GM19468 (cell line): ENCODE measurements around the gene FAM3D.
A peak's percentile ranks its signal among the peaks of the same experiment; 100 is the strongest.
"Not testable (repeated sequence)": the region's sequence is repeated elsewhere in the genome, so short reads cannot be mapped to it uniquely, and the experiment has no call there.

Source experiments
- ATAC-seq: cut with Tn5 transposase; IDR thresholded peaks from one replicate; pipeline ENCODE4 v1.9.1; 2021; ENCODE audit warnings: mild to moderate bottlenecking, moderate library complexity, moderate number of reproducible peaks; ENCODE audit not compliant: unreplicated experiment; ENCODE audit errors: extremely low read depth

The FAM3D gene, protein sequence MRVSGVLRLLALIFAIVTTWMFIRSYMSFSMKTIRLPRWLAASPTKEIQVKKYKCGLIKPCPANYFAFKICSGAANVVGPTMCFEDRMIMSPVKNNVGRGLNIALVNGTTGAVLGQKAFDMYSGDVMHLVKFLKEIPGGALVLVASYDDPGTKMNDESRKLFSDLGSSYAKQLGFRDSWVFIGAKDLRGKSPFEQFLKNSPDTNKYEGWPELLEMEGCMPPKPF

DNA sequence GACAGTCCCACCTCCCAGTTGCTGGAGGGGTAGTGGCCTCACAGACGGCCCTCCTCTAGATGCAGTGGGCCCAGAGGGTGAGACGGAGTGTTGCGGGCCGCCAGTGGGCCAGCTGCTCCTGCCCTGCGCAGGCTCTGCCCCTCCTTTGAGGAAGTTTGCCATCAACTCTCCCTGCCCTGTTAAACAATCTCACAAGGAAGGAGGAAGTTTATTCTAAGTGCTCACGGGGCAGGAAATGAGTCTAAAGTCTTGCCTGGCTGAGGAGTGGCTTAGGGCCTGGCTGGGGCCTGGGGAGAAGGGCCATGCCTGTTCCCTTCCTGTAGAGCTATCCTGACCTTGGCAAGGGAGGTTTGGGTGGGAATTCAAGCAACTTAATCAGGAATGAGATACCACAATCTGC lies at the start of gene FAM3D:
FAM3D (minus strand) TSS at position 92 of the 400 bp plus-strand sequence. CDS start 11,211 bp downstream, outside the sequence.
- ATAC-seq: no peak

DNA sequence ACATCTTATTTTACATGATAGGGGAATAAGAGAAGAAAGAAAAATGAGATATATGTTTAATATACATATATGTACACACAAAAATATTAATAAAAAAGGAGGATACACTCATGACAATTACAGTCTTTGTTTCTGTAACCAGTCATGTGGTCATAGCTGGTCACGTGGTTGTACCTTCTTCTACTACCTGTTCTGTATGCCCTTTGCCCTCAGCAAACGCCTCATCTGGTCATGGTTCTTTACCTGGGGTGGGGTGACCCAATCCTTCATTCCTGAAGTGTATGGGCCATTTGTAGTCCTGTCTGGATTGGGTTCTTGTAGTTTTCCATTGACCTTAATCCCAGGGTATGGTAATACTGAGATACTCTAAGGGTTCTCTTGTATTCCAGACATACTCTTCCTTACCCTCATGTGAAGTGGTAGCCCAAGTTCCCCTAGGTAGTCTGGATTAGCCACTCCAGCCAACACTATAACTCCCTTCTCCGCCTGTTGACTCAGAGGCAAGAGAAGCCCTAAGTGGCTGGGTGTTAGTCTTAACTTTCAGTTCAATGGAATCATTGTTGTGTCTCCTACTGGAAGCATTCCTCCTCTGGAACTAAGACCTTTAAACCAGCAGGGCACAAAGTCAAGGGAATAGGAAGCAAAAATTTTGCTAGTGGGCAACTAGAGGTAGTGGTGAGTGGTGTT lies 47.3 kb upstream of the FAM3D start:
- no peak for ATAC-seq

DNA sequence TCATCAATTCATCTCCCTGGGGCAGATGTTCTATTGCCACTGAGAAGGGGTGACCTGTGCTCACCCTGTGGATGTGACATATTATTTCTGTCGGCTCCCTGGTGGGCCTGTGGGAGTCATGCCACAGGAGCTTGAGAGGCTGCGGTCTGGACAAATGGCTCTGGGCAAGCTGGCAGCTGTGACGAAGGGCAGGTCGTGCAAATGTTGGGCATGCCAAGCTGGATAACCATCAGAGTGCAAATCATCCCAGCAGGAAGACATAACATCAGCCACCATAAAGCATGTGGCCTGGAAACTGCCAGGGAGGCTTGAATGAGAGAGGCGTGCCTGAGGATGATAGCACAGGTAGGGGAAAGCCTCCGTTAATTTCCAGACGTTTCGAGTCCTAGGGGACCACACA lies 45.3 kb upstream of the FAM3D start:
- ATAC-seq: no peak

DNA sequence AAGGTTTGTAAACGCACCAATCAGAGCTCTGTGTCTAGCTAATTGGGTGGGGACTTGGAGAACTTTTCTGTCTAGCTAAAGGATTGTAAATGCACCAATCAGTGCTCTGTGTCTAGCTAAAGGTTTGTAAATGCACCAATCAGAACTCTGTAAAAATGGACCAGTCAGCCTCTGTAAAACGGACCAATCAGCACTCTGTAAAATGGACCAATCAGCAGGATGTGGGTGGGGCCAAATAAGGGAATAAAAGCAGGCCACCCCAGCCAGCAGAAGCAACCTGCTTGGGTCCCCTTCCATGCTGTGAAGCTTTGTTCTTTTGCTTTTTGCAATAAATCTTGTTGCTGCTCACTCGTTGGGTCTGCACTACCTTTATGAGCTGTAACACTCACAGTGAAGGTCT lies 42.4 kb upstream of the FAM3D start:
- ATAC-seq: not testable (repeated sequence)

DNA sequence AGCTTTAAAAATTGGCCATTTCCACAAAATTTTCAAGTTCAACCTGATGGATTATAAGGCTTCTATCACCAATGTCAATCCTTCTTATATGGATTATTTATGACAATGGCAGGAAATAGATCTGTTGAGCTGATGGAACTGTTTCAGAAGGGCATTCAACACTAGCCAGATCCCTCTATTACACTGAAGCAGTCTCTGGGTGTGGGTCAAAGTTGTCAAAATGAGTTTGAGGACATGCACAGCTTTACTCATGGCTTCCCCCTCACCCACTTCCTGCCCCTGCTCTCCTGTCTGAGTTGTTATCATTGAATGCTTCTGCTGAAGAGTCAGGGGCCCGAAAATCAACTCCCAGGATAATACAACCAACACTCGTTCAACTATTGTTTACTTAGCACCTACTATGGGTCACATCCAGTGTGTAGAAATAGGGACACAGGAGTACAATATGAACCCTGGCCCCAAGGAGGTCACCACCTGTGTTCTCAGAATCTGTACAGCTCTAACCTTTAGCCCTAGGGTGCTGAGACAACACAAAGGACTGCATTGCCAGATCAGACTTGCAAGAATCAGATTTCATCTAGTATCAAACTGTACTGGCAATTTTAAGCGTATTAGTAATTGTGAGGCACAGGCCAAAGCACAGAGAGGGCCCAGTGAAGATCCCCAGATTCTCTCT lies 41.7 kb upstream of the FAM3D start:
- ATAC-seq: no peak

DNA sequence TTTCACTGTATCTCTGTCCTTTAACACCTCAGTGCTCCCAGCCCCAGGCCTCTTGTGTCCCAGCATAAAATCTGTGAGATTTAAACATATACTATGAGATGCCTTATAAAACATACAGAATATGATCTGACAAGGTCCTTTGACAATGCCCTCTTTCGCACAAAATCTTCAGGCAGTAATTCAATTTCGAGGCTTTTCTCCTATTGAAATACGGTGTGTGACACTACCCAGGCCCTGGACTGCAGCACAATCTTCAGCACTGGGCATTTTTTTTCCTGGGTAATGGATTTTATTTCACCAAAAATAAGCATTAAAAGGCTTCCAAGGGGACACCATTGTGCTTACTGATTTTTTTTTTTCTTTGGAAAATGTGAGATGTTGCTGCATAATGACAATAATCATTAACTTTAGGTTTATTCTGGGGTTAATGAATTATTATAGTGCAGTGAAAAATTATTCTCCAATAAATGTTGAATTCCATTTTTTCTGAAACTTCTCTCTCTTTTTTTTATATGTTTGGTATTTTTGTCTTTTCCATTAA lies 40.9 kb upstream of the FAM3D start:
- no peak for ATAC-seq

DNA sequence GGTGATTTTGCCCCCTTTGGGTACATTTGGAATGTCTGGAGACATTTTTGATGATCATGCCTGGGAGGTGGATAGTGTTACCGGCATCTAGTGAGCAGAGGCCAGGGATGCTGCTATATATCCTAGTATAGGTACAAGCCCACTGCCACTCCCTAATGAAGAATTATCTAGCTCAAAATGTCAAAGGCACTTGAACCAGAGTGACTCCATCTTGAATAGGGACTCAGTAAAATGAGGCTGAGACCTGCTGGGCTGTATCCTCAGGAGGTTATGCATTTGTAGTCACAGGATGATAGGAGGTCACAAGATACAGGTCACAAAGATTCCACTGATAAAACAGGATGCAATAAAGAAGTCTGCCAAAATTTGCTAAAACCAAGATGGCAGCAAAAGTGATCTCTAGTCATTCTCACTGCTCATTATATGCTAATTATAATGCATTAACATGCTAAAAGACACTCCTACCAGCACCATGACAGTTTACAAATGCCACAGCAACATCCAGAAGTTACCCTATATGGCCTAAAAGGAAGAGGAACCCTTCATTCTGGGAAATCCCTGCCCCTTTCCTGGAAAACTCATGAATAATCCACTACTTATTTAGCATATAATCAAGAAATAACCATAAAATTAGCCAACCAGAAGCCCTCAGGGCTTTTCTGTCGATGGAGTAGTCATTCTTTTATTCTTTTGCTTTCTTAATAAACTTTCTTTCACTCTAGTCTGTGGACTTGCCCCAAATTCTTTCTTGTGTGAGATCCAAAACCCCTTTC lies 40.0 kb upstream of the FAM3D start:
- ATAC-seq: no peak

DNA sequence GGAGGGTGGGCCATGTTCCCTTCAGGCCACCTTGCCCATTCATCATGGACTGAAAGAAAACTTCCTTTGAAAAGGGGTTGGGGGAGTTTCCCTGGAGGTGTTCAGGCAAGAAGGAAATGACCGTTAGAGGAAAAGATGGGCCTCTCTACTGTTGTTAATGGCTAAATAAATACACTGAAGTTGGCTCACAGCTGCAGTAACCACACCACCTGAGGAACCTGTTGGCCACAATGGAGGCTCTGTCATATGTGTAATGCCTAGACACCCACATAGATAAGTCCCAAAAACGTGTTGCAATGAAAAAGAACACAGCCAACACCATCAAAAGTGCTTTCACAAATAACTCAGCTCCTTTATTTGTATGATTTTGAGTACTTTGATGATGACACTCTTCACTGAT lies 38.2 kb upstream of the FAM3D start:
- no peak for ATAC-seq

DNA sequence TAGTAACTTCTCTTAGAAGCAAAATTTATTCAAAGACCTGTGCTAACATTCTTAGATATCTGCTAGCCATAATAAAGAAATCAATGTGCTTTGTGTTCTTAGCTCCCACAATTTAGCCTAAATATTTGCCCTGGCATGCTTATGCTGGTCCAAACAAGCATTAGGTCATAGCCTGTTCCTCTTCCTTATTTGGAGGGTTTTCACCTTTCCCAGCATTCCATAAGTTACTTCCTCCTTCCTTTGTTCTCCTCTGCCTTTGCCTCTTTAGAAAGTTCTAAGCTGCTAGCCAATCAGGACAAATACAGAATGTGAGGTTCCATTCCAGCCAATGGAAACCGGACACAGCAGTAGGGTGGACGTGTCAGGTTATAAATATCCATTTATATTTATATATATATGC lies 37.7 kb upstream of the FAM3D start:
- ATAC-seq: not testable (repeated sequence)

DNA sequence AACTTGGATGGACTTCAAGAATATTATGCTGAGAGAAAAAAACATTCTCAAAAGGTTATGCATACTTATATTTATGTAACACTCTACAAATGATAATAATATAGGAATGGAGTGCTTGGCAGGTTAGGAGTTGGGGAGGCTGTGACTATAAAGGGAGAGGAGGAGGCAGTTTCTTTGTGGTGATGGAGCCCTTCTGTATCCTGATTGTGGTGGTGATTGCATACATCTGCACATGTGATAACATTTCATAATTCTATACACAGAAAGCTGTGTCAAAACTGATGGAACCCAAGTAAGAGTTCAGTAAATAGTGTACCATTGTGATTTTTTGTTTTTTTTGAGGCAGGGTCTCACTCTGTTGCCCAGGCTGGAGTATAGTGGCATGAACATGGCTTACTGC lies 31.7 kb upstream of the FAM3D start:
- ATAC-seq: no peak

DNA sequence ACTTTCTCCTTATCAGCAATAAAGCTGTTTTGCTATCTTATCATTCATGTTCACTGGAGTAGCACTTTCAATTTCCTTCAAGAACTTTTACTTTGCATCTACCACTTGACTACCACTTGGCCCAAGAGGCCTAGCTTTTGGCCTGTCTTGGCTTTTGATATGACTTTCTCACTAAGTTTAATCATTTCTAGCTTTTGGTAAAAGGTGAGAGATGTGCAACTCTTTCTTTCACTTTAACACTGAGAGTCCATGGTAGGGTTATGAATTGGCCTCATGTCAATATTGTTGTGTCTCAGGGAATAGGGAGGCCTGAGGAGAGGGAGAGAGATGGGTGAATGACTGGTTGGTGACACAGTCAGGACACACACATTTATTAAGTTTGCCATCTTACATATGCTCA lies 31.0 kb upstream of the FAM3D start:
- no peak for ATAC-seq

DNA sequence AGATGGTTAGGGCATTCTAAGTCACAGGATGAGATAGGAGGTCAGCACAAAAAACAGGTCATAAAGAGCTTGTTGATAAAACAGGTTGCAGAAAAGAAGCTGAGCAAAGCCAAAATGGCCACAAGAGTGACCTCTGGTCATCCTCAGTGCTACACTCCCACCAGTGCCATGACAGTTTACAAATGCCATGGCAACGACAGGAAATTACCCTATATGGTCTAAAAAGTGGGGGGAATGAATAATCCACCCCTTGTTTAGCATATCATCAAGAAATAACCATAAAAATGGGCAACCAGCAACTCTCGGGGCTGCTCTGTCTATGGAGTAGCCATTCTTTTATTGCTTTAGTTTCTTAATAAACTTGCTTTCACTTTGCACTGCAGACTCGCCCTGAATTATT lies 30.2 kb upstream of the FAM3D start:
- not testable (repeated sequence) for ATAC-seq

DNA sequence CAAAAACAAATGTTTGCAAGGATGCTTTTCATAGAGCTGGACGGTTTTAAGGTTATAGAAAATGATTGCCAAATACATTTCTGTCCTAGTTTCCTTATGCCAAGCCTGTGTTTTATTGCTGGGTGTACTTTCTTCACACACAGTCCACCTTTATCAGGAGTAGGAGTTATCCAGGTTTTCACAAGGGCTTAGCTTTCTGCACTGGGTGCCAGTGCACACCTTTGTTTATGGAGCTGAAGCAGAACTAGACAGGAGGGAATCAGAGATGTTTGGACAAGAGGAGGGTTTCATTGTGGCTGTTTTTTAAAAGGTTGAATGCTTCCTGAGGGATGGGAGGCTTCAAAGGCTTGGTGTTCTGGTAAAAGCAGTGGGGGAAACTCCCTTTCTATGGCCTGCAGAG lies 29.5 kb upstream of the FAM3D start:
- ATAC-seq: no peak

DNA sequence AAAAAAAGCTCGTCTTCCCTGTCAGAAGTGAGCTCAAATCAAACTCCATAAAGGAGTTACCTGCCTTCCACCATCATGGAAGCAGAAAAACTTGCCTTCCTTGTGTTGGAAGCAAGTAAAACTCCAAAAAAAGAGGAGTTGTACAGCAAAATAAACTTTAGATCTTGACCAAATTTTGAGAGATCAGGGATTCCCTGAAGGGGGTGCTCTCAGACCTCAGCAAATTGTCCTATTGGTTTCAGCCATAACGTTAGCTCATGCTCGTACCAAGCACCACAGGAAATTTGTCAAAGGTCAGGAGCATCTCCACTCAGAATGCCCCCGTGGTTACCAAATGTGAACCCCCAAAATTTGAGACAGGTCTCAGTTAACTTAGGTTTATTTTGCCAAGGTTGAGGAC lies 28.7 kb upstream of the FAM3D start:
- ATAC-seq: not testable (repeated sequence)

DNA sequence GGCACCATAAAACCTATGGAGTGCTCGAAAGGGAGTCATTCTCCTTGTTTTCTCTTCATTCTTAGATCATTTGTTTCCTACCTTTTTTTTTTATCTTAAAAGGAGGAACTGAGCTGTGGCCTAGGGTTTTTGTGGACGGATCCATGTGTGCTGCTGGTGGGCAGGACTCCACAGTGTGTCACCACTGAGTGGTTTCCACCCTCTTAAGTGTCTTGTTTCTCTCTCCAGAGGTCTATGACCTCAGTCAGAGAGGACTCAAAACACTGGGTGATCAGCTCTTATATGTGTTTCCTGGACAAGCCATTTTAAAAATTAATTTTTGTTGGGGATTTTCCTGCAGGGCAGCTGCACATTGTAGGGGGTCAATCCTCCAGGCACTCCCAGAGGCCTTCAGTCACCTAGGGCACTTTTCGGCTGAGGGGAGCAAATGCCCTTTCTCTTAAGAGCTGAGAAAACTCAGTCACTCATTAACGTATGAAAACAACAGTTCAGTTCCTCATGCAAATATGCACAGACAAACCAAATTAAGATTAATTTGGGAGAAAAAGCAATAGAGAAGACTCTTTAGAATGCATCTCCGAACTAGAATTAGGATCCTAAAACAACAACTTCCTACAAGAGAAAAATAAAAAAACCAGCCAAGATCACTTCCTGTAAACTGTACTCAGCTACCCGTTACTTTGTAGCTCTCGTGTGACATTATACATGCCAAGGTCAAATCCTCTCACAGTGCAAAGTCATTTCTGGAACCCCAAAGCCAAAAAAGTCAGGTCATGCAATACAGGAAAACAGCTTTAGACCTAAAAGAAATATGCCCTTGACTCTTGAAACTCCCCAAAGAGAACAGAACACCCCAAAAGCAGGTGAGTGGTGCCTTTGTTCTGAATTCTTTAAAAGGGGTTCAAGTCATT lies 27.6 kb upstream of the FAM3D start:
- peak; percentile 48 for ATAC-seq

DNA sequence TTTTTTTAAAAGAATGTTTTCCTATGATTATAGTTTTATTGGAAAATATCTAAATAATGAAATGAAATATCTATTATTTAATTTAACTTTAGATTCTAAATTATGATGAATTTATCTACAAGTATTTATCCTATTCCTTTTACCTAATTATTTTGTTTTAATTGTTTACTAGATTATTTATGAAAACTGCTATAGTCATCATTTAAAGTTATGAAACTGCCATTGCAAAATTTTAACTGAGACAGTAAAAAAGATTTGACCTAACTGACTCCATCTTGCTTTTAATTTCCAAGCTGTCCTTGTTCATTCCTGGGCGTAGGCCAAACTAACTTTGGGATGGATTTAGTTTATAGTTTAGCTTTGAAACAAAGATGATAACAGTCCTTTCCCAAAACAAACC lies 25.9 kb upstream of the FAM3D start:
- no peak for ATAC-seq

DNA sequence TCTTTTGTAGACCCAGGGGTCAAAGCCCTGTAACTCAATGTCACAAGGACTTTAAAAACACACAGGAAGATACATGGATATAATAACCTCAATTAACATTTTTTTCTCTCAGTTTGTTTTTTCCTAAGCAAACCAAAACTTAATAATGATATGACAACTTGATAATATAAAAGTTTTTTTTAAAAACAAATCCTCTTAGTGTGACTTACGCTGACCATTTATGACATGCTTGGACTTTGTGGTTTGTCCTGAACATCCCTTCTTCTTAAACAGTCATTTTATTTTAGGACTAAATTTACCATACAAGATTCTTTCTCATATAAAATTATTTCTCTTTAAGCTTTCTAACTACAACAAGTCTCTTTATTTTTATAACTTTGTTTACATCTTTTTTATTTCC lies 25.4 kb upstream of the FAM3D start:
- ATAC-seq: no peak

DNA sequence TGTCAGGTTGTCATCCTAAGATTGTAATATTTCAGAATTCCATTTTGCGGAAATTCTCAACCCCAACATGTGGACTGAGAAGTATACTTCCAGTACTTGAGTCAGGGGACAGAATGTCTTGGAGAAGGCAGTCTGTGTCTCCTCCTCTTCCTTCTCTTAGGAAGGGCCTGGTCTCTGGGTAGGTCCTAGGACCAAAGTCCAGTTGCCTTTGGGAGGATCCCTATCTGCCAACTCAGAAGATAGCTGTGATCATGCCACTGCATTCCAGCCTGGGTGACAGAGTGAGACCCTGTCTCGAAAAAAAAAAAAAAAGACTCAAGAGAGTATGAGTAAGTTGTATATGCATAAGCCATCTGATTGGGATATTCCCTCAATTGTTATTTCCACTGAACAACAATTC lies 23.9 kb upstream of the FAM3D start:
- ATAC-seq: no peak

DNA sequence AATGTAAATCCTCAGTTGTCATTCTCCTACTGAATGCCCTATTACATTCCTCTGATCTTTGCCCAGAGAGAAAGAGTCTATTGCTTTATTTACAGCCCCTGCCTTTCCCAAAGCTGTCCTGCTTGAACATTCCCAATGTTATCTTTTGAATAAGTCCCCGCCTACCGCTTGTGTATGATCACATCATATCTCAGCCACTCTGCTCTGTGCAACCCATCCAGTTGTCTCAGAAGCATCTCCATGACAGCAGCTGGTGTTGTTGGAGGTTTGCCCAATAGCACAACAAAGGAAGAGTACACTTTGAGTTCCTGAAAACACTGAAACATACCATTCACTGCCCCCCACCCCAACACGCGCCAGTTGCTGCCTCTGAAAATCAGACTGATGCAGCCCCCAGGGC lies 22.0 kb upstream of the FAM3D start:
- no peak for ATAC-seq

DNA sequence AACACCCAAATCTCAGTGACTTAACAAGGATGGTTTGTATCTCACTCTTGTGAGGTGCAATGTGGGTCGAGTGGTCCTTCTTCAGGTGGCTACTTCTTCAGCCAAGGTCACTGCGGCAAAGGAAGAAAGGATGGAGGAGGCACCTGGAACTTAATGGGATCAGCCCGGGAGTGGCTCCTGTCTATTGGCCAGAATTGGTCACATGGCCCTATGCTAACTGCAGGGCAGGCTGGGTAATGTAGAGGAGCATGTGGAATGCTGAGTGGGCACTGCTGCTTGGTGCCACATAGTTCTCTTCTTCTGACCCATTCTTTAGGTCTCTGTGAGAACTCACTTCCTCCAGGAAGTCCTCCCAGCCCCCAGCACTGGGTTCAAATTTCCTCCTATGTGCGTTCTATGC lies 20.3 kb upstream of the FAM3D start:
- ATAC-seq: no peak
